ENCODE results near the gene CNOT6L.

DNA sequence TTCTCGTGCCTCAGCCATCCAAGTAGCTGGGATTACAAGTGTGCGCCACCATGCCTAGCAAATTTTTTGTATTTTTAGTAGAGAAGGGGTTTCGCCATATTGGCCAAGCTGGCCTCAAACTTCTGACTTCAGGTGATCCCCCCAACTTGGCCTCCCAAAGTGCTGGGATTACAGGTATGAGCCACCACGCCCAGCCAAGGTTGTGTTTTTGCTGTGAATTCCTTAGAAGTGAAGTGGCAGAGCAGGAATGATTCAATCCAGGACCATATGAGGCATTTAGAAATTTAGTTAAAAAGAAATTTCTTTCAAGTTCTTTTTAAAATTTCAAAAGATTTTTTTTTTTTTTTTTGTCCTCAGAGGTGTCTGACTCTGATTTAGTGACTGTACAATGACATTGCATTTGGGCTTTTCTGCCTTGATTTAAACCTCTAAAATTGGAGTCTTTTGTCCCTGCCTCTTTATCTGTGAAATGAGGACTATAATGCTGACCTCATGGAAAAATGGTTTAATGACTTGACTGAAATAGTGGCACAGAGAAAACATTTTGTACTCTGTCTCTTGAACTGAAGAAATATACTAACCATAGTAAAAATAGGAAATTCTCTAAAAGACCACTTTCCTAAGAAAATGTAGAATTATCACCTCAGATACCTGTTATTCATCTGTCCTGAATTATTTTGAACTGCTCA, 153.6 kb downstream of the CNOT6L start:
- TF ChIP-seq, protein P1, sequence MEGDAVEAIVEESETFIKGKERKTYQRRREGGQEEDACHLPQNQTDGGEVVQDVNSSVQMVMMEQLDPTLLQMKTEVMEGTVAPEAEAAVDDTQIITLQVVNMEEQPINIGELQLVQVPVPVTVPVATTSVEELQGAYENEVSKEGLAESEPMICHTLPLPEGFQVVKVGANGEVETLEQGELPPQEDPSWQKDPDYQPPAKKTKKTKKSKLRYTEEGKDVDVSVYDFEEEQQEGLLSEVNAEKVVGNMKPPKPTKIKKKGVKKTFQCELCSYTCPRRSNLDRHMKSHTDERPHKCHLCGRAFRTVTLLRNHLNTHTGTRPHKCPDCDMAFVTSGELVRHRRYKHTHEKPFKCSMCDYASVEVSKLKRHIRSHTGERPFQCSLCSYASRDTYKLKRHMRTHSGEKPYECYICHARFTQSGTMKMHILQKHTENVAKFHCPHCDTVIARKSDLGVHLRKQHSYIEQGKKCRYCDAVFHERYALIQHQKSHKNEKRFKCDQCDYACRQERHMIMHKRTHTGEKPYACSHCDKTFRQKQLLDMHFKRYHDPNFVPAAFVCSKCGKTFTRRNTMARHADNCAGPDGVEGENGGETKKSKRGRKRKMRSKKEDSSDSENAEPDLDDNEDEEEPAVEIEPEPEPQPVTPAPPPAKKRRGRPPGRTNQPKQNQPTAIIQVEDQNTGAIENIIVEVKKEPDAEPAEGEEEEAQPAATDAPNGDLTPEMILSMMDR (IDR thresholded peaks at IDR 0.05) = no peak
- no peak for TF ChIP-seq POLR2A (IDR thresholded peaks at IDR 0.05)
